Esophagus squamous epithelium (tissue), 5 donors: ENCODE results near the gene TGFBR3. TPM values are rescaled to one million over a fixed set of nuclear protein-coding genes. Genes with fewer than 3 reads are reported as not detected.

Source experiments
- DNase-seq: peaks from one replicate; lab custom pipeline; 2025; lab: John Stamatoyannopoulos, UW
- H3K27ac ChIP-seq, 4 donors: fragments of 200-600 bp; sonication (generic); one replicate each; pipeline ENCODE4 v1.5.1; 2016 to 2019; ENCODE audit warnings: mild to moderate bottlenecking in 1 of 4
- H3K27me3 ChIP-seq, 4 donors: fragments of 200-600 bp; sonication (generic); 1 replicate in 3 of 4; 2 replicates in 1 of 4; pipeline versions ENCODE4 v1.5.1 to v1.6.0; 2017 to 2021; ENCODE audit warnings: antibody characterized with exemption in 1 of 4
- H3K36me3 ChIP-seq, 3 donors: fragments of 200-600 bp; sonication (generic); one replicate each; pipeline ENCODE4 v1.5.1; 2016 to 2019
- H3K4me1 ChIP-seq, 3 donors: fragments of 200-600 bp; sonication (generic); one replicate each; pipeline ENCODE4 v1.5.1; 2017 to 2019
- H3K4me3 ChIP-seq, 4 donors: fragments of 200-600 bp; sonication (generic); 1 replicate in 3 of 4; 2 replicates in 1 of 4; pipeline ENCODE4 v1.5.1; 2016 to 2019; ENCODE audit warnings: mild to moderate bottlenecking in 2 of 4, moderate library complexity in 1 of 4
- H3K9me3 ChIP-seq, 3 donors: fragments of 200-600 bp; sonication (generic); one replicate each; pipeline ENCODE4 v1.5.1; 2016 to 2019
- POLR2A ChIP-seq, 4 donors: fragments of 450-650 bp; IDR thresholded peaks; one replicate each; pipeline ENCODE4 v1.6.1; 2017; ENCODE audit warnings: antibody characterized with exemption in 4 of 4, mild to moderate bottlenecking in 4 of 4, moderate library complexity in 3 of 4
- WGBS, 2 donors: methylation state at CpG; one replicate each; pipeline ENCODE4 v1.1.5; 2018; 5-methylcytosine and 5-hydroxymethylcytosine counted together
- intact Hi-C: fragments of 100-400 bp; cut with DNase I; formaldehyde crosslinking; loops from one replicate; pipeline ENCODE4 v1.15.0; 2022
- total RNA-seq, 4 donors: library from RNA; depleted of rRNA; stranded (reverse); fragments of >200 nt; gene quantifications; one replicate each; pipeline ENCODE4 v1.1.0, GENCODE V29; 2016
- TF ChIP-seq, protein P1 (sequence below), 6 experiments: fragments of 450-650 bp in 4 of 6; fragments of 200-600 bp in 2 of 6; sonication (generic) in 2 of 6; IDR thresholded peaks; one replicate each; pipeline ENCODE4 v1.5.1; 2016 to 2019; ENCODE audit warnings: antibody characterized with exemption in 6 of 6, mild to moderate bottlenecking in 4 of 6, moderate library complexity in 4 of 6
- donor health status: DM: yes; HTN: yes; CAD: no.

TGFBR3 gene
- total RNA-seq, 4 donors from 2014 or later: 11.3 to 119 (median 30.7) TPM

DNA sequence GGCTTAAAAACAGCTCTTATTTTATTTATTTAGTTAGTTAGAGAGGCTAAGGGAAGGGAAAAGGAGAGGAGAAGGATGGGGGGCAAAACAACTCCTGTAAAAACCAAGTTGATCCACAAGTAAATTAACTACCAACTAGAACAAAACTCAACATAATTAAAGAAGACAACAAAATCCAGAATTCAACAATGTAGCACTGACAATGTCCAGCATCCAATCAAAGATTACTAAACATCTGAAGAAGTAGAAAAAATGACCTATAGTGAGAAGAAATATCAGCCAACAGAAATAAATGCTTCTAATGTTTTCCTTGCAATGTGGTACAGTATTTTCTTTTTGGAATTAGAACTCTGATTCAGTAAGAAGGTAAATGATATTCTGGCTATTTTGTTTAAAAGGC is 225.2 kb downstream of the TGFBR3 start:
- no peak for DNase-seq
- Histone ChIP-seq H3K36me3 (no peaks in the 10 kb centered on the region), H3K4me1 (no peaks in the 10 kb centered on the region), H3K9me3 (peaks cover 0 to 7% (median 6%) of the 10 kb centered on the region in 3 donors), H3K27me3 (no peaks in the 10 kb centered on the region), H3K27ac (no peak overlapping the region), H3K4me3 (no peak overlapping the region)
- TF ChIP-seq, protein P1, sequence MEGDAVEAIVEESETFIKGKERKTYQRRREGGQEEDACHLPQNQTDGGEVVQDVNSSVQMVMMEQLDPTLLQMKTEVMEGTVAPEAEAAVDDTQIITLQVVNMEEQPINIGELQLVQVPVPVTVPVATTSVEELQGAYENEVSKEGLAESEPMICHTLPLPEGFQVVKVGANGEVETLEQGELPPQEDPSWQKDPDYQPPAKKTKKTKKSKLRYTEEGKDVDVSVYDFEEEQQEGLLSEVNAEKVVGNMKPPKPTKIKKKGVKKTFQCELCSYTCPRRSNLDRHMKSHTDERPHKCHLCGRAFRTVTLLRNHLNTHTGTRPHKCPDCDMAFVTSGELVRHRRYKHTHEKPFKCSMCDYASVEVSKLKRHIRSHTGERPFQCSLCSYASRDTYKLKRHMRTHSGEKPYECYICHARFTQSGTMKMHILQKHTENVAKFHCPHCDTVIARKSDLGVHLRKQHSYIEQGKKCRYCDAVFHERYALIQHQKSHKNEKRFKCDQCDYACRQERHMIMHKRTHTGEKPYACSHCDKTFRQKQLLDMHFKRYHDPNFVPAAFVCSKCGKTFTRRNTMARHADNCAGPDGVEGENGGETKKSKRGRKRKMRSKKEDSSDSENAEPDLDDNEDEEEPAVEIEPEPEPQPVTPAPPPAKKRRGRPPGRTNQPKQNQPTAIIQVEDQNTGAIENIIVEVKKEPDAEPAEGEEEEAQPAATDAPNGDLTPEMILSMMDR (IDR thresholded peaks at IDR 0.05): no peak
- TF ChIP-seq POLR2A (IDR thresholded peaks at IDR 0.05): no peak
- intact Hi-C loops: no loop called here

DNA sequence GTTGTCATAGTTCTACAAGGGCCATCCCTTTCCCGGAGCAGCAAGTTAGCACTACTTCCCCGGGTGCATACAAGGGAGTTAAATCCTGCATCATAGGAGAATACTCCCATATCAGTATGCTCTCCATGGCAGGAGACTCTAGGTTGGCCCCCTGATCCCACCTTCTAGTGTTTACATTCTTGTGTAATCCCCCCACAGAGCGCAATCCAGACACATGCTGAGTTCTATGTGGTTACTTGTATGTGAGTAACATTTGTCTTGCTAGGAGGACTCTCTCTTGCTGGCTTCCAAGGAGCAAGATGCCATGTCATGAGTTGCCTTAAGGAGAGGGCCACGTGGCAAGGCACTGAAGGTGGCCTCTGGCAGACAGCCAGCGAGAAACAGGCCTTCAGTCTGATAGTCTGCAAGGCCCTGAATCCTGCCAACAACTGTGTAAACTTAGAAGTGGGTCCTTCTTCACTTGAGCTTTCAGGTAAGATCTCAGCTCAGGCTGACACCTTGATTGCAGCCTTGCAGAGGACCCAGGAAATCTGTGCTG is 230.0 kb downstream of the TGFBR3 start:
- Histone ChIP-seq H3K36me3 (no peaks in the 10 kb centered on the region), H3K27ac (no peak overlapping the region), H3K4me3 (no peak overlapping the region), H3K4me1 (peaks cover 0 to 13% (median 10%) of the 10 kb centered on the region in 3 donors), H3K9me3 (peaks cover 0 to 7% (median 6%) of the 10 kb centered on the region in 3 donors), H3K27me3 (no peaks in the 10 kb centered on the region)
- WGBS, 2 donors: 94% methylated on average over 3 of the region's 5 CpGs; no CpG with 5 or more reads in 1 of the 2 donors
- DNase-seq: no peak
- intact Hi-C loops: no loop called here
- TF ChIP-seq, protein P1 (IDR thresholded peaks at IDR 0.05): no peak
- no peak for TF ChIP-seq POLR2A (IDR thresholded peaks at IDR 0.05)

DNA sequence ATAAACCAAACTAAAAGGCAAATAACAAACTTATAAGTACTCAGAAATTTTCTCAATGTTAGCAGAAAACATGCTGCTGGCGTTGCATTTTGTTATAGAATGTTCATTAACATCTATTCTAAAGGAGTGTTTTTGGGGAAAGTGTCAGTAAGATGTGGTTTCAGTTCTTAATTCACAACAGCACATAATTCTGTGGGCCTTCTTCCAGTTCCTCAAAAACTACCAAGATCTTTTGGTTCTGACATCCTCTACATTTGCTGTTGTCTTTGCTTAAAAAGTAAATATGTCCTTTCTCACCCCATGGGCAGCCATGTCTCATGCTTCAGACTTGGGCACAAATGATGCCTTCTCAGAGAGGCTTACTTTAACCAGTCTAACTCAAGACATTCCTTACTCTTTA is 232.8 kb downstream of the TGFBR3 start:
- no peak overlapping the region for H3K27ac ChIP-seq
- TF ChIP-seq, protein P1 (IDR thresholded peaks at IDR 0.05): no peak
- TF ChIP-seq POLR2A (IDR thresholded peaks at IDR 0.05): no peak
- no peaks in the 10 kb centered on the region for H3K9me3 ChIP-seq
- DNase-seq: no peak
- WGBS, 2 donors: 83 to 84% methylated on average over 1 of the region's 1 CpG
- peaks cover 0 to 22% (median 11%) of the 10 kb centered on the region in 3 donors for H3K4me1 ChIP-seq
- no peaks in the 10 kb centered on the region for H3K36me3 ChIP-seq
- no peak overlapping the region for H3K4me3 ChIP-seq
- H3K27me3 ChIP-seq: no peaks in the 10 kb centered on the region
- intact Hi-C loops: no loop called here

DNA sequence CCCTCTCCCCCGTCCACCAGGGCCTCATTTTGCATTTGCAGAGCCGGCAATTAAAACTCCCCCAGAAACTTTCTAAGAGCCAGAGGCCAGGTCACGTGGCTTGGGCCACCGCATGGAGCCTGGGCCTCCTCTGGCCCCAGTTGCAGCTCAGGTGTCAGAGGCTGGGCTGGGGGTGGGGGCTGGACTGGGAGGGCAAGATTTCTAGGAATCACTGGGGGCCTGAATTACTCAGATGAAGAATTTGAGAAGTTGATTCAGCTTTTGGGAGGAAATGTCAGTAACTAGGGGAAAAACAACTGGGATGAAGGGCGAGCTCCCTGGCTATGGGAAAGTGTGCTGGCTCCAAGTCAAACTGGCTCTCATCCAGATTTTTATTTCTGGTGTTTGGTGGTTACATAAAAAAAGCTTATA is 234.3 kb downstream of the TGFBR3 start:
- Histone ChIP-seq H3K4me1 (peaks cover 0 to 22% (median 11%) of the 10 kb centered on the region in 3 donors), H3K4me3 (no peak overlapping the region), H3K27me3 (no peaks in the 10 kb centered on the region), H3K9me3 (no peaks in the 10 kb centered on the region), H3K36me3 (no peaks in the 10 kb centered on the region), H3K27ac (peak overlapping the region in 3 of 4 donors; percentile 69 to 83 (median 79))
- intact Hi-C loops: no loop called here
- TF ChIP-seq, protein P1 (IDR thresholded peaks at IDR 0.05): no peak
- TF ChIP-seq POLR2A (IDR thresholded peaks at IDR 0.05): no peak
- WGBS, 2 donors: 33 to 35% methylated on average over 1 to 2 of the region's 5 CpGs
- DNase-seq: no peak

DNA sequence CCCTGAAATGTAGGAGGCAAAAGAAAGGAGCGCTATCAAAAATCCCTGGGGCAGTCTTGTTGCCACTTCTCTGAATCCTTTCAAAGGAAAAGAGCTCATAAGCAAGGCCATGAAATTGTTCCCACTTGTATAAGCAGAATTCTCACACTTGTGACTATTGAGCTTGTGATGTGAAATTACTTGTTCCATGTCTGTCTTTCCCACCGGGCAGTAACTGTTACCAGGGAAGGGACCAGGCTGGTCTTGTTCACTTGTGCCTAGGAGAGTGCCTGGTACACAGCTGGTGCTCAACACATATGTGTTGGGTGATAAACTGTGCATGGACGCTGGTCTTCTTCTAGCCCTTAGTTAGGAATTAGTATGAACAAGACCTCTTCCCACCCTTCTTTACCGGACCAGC is 234.7 kb downstream of the TGFBR3 start:
- Histone ChIP-seq H3K4me1 (peaks cover 0 to 22% (median 11%) of the 10 kb centered on the region in 3 donors), H3K36me3 (no peaks in the 10 kb centered on the region), H3K9me3 (no peaks in the 10 kb centered on the region), H3K27me3 (no peaks in the 10 kb centered on the region), H3K4me3 (no peak overlapping the region), H3K27ac (peak overlapping the region; percentile 30 to 83 (median 74))
- 70 to 91% methylated on average over 3 to 4 of the region's 4 CpGs for WGBS, 2 donors
- intact Hi-C loops: no loop called here
- no peak for DNase-seq
- TF ChIP-seq POLR2A (IDR thresholded peaks at IDR 0.05): no peak
- TF ChIP-seq, protein P1 (IDR thresholded peaks at IDR 0.05): no peak
